Keratinocyte (primary cell): Measurements from ENCODE around the gene BICD1.

Experiments used
- EZH2 ChIP-seq: IDR thresholded peaks from one replicate; pipeline ENCODE4 v1.6.1; 2012; ENCODE audit warnings: inconsistent platforms, mild to moderate bottlenecking, low read length, moderate library complexity
- TF ChIP-seq, protein P1 (sequence below), 3 experiments: IDR thresholded peaks in 1 of 3; conservative IDR thresholded peaks in 1 of 3; optimal IDR thresholded peaks in 1 of 3; 2 replicates in 2 of 3; 3 replicates in 1 of 3; pipeline versions ENCODE3 to v1.5.1; 2011; ENCODE audit warnings: low read length in 3 of 3, mild to moderate bottlenecking in 3 of 3, moderate library complexity in 2 of 3, control low read depth in 1 of 3, inconsistent platforms in 1 of 3; ENCODE audit not compliant: insufficient read depth in 2 of 3; ENCODE audit errors: extremely low read depth in 1 of 3

DNA sequence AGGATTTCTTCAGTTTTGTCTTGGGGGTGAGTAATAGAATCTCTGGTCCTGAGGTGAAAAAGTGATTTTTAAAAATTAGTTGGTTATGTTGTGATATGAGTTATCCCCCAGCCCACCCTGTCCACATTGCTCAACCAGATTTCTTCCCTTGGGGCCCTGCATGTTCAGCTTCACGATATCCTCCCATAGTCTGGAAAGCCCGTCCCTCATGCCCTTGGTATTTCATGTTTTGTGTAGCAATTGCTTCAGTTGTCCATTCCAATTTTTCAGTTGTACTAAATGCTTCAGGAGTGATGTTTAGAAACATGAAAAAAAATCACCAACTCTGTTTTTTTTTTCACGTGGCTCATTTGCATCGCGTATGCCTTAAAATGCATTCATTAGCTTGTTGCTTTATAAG is 17.5 kb upstream of the BICD1 start:
- TF ChIP-seq, protein P1, sequence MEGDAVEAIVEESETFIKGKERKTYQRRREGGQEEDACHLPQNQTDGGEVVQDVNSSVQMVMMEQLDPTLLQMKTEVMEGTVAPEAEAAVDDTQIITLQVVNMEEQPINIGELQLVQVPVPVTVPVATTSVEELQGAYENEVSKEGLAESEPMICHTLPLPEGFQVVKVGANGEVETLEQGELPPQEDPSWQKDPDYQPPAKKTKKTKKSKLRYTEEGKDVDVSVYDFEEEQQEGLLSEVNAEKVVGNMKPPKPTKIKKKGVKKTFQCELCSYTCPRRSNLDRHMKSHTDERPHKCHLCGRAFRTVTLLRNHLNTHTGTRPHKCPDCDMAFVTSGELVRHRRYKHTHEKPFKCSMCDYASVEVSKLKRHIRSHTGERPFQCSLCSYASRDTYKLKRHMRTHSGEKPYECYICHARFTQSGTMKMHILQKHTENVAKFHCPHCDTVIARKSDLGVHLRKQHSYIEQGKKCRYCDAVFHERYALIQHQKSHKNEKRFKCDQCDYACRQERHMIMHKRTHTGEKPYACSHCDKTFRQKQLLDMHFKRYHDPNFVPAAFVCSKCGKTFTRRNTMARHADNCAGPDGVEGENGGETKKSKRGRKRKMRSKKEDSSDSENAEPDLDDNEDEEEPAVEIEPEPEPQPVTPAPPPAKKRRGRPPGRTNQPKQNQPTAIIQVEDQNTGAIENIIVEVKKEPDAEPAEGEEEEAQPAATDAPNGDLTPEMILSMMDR (optimal IDR thresholded peaks at IDR 0.05 in 1 of 3, IDR thresholded peaks at IDR 0.05 in 1 of 3, conservative IDR thresholded peaks at IDR 0.05 in 1 of 3; ENCODE audit: extremely low read depth in 1 of 3, insufficient read depth in 2 of 3, low read length in 3 of 3): no peak
- TF ChIP-seq EZH2: no peak
